Measurements from ENCODE around the gene ZNF776. TPM values are rescaled to one million over a fixed set of nuclear protein-coding genes. Genes with fewer than 3 reads are reported as not detected.

Gene ZNF776
- total RNA-seq, 6 experiments from 2014 or later: 5.4 to 9.3 (median 7.0) TPM

- Mint-ChIP-seq H3K36me3 (ENCODE audit: low read depth) (peaks cover 82% of the 10 kb centered on the region), H3K27ac (no peak overlapping the region), H3K27me3 (ENCODE audit: insufficient read depth) (peaks cover 3% of the 10 kb centered on the region; the same call in 1 of the 2 replicates), H3K4me3 (no peak overlapping the region), H3K4me1 (ENCODE audit: low read depth) (no peaks in the 10 kb centered on the region), H3K9me3 (peaks cover 21% of the 10 kb centered on the region)
- TF ChIP-seq CTCF (IDR thresholded peaks at IDR 0.05): no peak
- DNase-seq: no peak
These were observed 12.5 kb downstream of the ZNF776 start for GRCh38 chr19:57759096-57759495.

GRCh38 chr19:57769345-57770131 lies 22.9 kb downstream of the ZNF776 start, which contains the start of gene ZNF586:
Gene ZNF586, plus strand, starts transcription at chr19:57769676. Its CDS starts 167 bp downstream, at chr19:57769843.
- DNase-seq: peak; percentile 89
- no peak for TF ChIP-seq CTCF (IDR thresholded peaks at IDR 0.05)
- Mint-ChIP-seq H3K9me3 (peaks cover 55% of the 10 kb centered on the region), H3K27me3 (ENCODE audit: insufficient read depth) (peaks cover 2% of the 10 kb centered on the region; the same call in 1 of the 2 replicates), H3K4me3 (peak within 1 kb of the TSS; percentile 90), H3K4me1 (ENCODE audit: low read depth) (peaks cover 15% of the 10 kb centered on the region), H3K27ac (peak within 1 kb of the TSS; percentile 87), H3K36me3 (ENCODE audit: low read depth) (peaks cover 67% of the 10 kb centered on the region)

DNA sequence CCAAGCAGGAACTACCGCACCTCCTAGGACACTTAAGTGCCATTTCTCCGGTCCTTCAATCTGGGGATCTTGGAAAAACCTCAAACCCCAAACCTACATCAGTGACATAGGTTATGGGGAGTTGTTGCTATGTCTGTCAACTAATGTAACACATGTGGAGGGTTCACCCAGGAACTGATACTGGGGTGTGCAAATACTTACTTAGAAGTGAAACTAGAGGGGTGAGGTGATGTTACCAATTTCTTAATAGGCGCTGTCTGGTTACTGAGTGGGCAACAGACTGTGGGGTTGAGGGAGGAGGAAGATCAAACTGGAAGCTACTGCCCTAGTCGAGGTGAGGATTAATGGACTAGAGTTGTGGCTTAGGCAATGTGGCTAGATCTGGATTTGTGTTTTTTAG lies 24.8 kb downstream of the ZNF776 start:
- Mint-ChIP-seq H3K27ac (no peak overlapping the region), H3K4me1 (ENCODE audit: low read depth) (peaks cover 15% of the 10 kb centered on the region), H3K27me3 (ENCODE audit: insufficient read depth) (peaks cover 2% of the 10 kb centered on the region; the same call in 1 of the 2 replicates), H3K36me3 (ENCODE audit: low read depth) (peaks cover 68% of the 10 kb centered on the region), H3K9me3 (peaks cover 63% of the 10 kb centered on the region), H3K4me3 (peak overlapping the region; percentile 61)
- TF ChIP-seq CTCF (IDR thresholded peaks at IDR 0.05): no peak
- no peak for DNase-seq

GRCh38 chr19:57773488-57773887 lies 26.9 kb downstream of the ZNF776 start:
- no peak for TF ChIP-seq CTCF (IDR thresholded peaks at IDR 0.05)
- no peak overlapping the region for H3K27ac Mint-ChIP-seq

GRCh38 chr19:57776764-57777296 lies 30.2 kb downstream of the ZNF776 start:
- H3K36me3 Mint-ChIP-seq (ENCODE audit: low read depth): peaks cover 79% of the 10 kb centered on the region
- TF ChIP-seq CTCF (IDR thresholded peaks at IDR 0.05): no peak
- H3K27ac Mint-ChIP-seq: no peak overlapping the region
- DNase-seq: no peak
- H3K4me1 Mint-ChIP-seq (ENCODE audit: low read depth): no peaks in the 10 kb centered on the region
- peaks cover 76% of the 10 kb centered on the region for H3K9me3 Mint-ChIP-seq
- no peaks in the 10 kb centered on the region for H3K27me3 Mint-ChIP-seq (ENCODE audit: insufficient read depth)
- no peak overlapping the region for H3K4me3 Mint-ChIP-seq

More at GRCh38 chr19:57773488-57773887, 26.9 kb downstream of the ZNF776 start:
- no peak for DNase-seq
- Mint-ChIP-seq H3K36me3 (ENCODE audit: low read depth) (peaks cover 76% of the 10 kb centered on the region), H3K27me3 (ENCODE audit: insufficient read depth) (peaks cover 2% of the 10 kb centered on the region; the same call in 1 of the 2 replicates), H3K9me3 (peaks cover 76% of the 10 kb centered on the region), H3K4me3 (no peak overlapping the region), H3K4me1 (ENCODE audit: low read depth) (peaks cover 15% of the 10 kb centered on the region)
